Parathyroid adenoma (tissue), 2 donors: ENCODE results near the gene SPATA32.

Experiments
- H2AFZ ChIP-seq: fragments of 300-600 bp; sonication (generic); one replicate; pipeline ENCODE4 v1.7.0; 2017; ENCODE audit warnings: antibody characterized with exemption, mild to moderate bottlenecking
- H3K27ac ChIP-seq: fragments of 300-600 bp; sonication (generic); one replicate; pipeline ENCODE4 v1.7.0; 2017
- H3K27me3 ChIP-seq: fragments of 300-600 bp; sonication (generic); one replicate; pipeline ENCODE4 v1.7.0; 2017; ENCODE audit warnings: low read length; ENCODE audit not compliant: control insufficient read depth, insufficient read depth
- H3K36me3 ChIP-seq: fragments of 300-600 bp; sonication (generic); one replicate; pipeline ENCODE4 v1.7.0; 2017; ENCODE audit warnings: low read length; ENCODE audit not compliant: control insufficient read depth, insufficient read depth
- H3K4me1 ChIP-seq: fragments of 300-600 bp; sonication (generic); one replicate; pipeline ENCODE4 v1.7.0; 2017; ENCODE audit warnings: control low read depth
- H3K4me2 ChIP-seq: fragments of 300-600 bp; sonication (generic); one replicate; pipeline ENCODE4 v1.7.0; 2017; ENCODE audit warnings: low read length
- H3K4me3 ChIP-seq: fragments of 300-600 bp; sonication (generic); one replicate; pipeline ENCODE4 v1.7.0; 2017; ENCODE audit warnings: low read depth, low read length
- H3K79me2 ChIP-seq: fragments of 300-600 bp; sonication (generic); one replicate; pipeline ENCODE4 v1.7.0; 2017; ENCODE audit warnings: control low read depth
- H3K9ac ChIP-seq: fragments of 300-600 bp; sonication (generic); one replicate; pipeline ENCODE4 v1.7.0; 2017; ENCODE audit warnings: mild to moderate bottlenecking
- H3K9me3 ChIP-seq: fragments of 300-600 bp; sonication (generic); one replicate; pipeline ENCODE4 v1.7.0; 2017; ENCODE audit warnings: low read length; ENCODE audit not compliant: control insufficient read depth
- CTCF ChIP-seq: fragments of 300-600 bp; sonication (generic); IDR thresholded peaks from one replicate; pipeline ENCODE4 v1.7.0; 2017; ENCODE audit warnings: antibody characterized with exemption, mild to moderate bottlenecking
- donor health status: primary hyperparathyroidism.

SPATA32 gene

GRCh38 chr17:45225964-45226530, 35.8 kb downstream of the SPATA32 start:
- no peak for TF ChIP-seq CTCF
- no peaks in the 10 kb centered on the region for H3K79me2 ChIP-seq
- no peak overlapping the region for H2AFZ ChIP-seq
- no peaks in the 10 kb centered on the region for H3K9me3 ChIP-seq
- peaks cover 3% of the 10 kb centered on the region for H3K4me1 ChIP-seq
- no peak overlapping the region for H3K4me3 ChIP-seq
- no peak overlapping the region for H3K4me2 ChIP-seq
- H3K27ac ChIP-seq: peak overlapping the region; percentile 36
- H3K9ac ChIP-seq: no peak overlapping the region
- no peaks in the 10 kb centered on the region for H3K36me3 ChIP-seq
- H3K27me3 ChIP-seq: no peaks in the 10 kb centered on the region

- Histone ChIP-seq H2AFZ (no peak overlapping the region), H3K9ac (no peak overlapping the region), H3K27ac (no peak overlapping the region), H3K4me2 (no peak overlapping the region), H3K79me2 (no peaks in the 10 kb centered on the region), H3K4me1 (peaks cover 3% of the 10 kb centered on the region), H3K4me3 (peak overlapping the region; percentile 1), H3K27me3 (no peaks in the 10 kb centered on the region), H3K36me3 (no peaks in the 10 kb centered on the region), H3K9me3 (no peaks in the 10 kb centered on the region)
- TF ChIP-seq CTCF: no peak
These were observed 36.7 kb downstream of the SPATA32 start for GRCh38 chr17:45225051-45225700.

GRCh38 chr17:45224671-45225050, 37.2 kb downstream of the SPATA32 start:
- TF ChIP-seq CTCF: no peak
- Histone ChIP-seq H3K4me1 (peaks cover 3% of the 10 kb centered on the region), H3K9ac (no peak overlapping the region), H3K79me2 (no peaks in the 10 kb centered on the region), H3K9me3 (no peaks in the 10 kb centered on the region), H2AFZ (no peak overlapping the region), H3K4me3 (no peak overlapping the region), H3K36me3 (no peaks in the 10 kb centered on the region), H3K4me2 (no peak overlapping the region), H3K27me3 (no peaks in the 10 kb centered on the region), H3K27ac (no peak overlapping the region)

GRCh38 chr17:45223539-45224528, 38.1 kb downstream of the SPATA32 start:
- Histone ChIP-seq H3K4me2 (no peak overlapping the region), H3K36me3 (no peaks in the 10 kb centered on the region), H3K4me1 (peaks cover 3% of the 10 kb centered on the region), H3K4me3 (peak overlapping the region; percentile 9), H3K27ac (no peak overlapping the region), H3K9ac (no peak overlapping the region), H3K79me2 (no peaks in the 10 kb centered on the region), H3K9me3 (no peaks in the 10 kb centered on the region), H3K27me3 (no peaks in the 10 kb centered on the region), H2AFZ (no peak overlapping the region)
- no peak for TF ChIP-seq CTCF
